ENCODE results near the gene RUNX2.

DNA sequence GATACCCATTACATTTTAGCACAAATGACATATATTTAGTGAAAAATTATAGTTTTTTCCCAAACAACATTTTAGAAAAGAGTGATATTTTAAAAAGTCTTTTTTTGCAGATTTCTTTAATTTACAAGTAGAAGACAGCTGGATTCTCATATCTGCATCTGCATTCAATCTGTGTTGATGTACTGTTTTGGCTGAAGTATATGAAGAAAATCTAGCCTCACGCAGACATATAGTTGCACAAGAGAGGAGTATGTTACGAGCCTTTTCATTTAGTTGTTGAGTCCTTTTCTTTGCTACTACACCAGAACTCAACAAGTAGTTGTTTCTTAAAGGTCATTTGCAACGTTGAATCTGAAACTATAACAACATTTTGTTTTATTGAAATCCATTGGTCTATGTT, 363.9 kb downstream of the RUNX2 start:
- TF ChIP-seq FOXJ3 (CRISPR knock-in tag; IDR thresholded peaks at IDR 0.05) (no peak), REST (IDR thresholded peaks at IDR 0.05; ENCODE audit: low read depth, low read length) (no peak), EP300 (IDR thresholded peaks at IDR 0.05; ENCODE audit: borderline replicate concordance in 1 of 2, low read depth in 1 of 2, low read length in 1 of 2) (no peak), EZH2phosphoT487 (IDR thresholded peaks at IDR 0.05; ENCODE audit: borderline replicate concordance, low read depth) (no peak), JUND (IDR thresholded peaks at IDR 0.05) (no peak), RXRA (IDR thresholded peaks at IDR 0.05; ENCODE audit: borderline replicate concordance, low read depth) (no peak), NFIC (IDR thresholded peaks at IDR 0.05; ENCODE audit: borderline replicate concordance) (no peak)
- TF ChIP-seq, protein P1, sequence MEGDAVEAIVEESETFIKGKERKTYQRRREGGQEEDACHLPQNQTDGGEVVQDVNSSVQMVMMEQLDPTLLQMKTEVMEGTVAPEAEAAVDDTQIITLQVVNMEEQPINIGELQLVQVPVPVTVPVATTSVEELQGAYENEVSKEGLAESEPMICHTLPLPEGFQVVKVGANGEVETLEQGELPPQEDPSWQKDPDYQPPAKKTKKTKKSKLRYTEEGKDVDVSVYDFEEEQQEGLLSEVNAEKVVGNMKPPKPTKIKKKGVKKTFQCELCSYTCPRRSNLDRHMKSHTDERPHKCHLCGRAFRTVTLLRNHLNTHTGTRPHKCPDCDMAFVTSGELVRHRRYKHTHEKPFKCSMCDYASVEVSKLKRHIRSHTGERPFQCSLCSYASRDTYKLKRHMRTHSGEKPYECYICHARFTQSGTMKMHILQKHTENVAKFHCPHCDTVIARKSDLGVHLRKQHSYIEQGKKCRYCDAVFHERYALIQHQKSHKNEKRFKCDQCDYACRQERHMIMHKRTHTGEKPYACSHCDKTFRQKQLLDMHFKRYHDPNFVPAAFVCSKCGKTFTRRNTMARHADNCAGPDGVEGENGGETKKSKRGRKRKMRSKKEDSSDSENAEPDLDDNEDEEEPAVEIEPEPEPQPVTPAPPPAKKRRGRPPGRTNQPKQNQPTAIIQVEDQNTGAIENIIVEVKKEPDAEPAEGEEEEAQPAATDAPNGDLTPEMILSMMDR (IDR thresholded peaks at IDR 0.05): no peak
- TF ChIP-seq, protein P2, sequence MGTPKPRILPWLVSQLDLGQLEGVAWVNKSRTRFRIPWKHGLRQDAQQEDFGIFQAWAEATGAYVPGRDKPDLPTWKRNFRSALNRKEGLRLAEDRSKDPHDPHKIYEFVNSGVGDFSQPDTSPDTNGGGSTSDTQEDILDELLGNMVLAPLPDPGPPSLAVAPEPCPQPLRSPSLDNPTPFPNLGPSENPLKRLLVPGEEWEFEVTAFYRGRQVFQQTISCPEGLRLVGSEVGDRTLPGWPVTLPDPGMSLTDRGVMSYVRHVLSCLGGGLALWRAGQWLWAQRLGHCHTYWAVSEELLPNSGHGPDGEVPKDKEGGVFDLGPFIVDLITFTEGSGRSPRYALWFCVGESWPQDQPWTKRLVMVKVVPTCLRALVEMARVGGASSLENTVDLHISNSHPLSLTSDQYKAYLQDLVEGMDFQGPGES (IDR thresholded peaks at IDR 0.05; ENCODE audit: low read depth, low read length): no peak
